Panc1 (cell line): Measurements from ENCODE around the gene CTBP1.

ENCODE experiments used
- POLR2AphosphoS5 ChIP-seq: IDR thresholded peaks from 2 replicates; pipeline ENCODE4 v1.6.1; 2012; ENCODE audit warnings: mild to moderate bottlenecking, low read depth, low read length, moderate library complexity
- SIN3A ChIP-seq: IDR thresholded peaks from 2 replicates; pipeline ENCODE4 v1.6.1; 2012; ENCODE audit warnings: low read depth, mild to moderate bottlenecking, low read length, moderate library complexity, borderline replicate concordance; ENCODE audit not compliant: insufficient read depth
- TCF7L2 ChIP-seq: IDR thresholded peaks from 2 replicates; pipeline ENCODE4 v1.6.1; 2011; ENCODE audit warnings: mild to moderate bottlenecking, low read depth, low read length, inconsistent platforms
- TF ChIP-seq, protein P1 (sequence below): fragments of 450-650 bp; IDR thresholded peaks from 2 replicates; pipeline ENCODE4 v1.5.1; 2017; ENCODE audit warnings: mild to moderate bottlenecking

DNA sequence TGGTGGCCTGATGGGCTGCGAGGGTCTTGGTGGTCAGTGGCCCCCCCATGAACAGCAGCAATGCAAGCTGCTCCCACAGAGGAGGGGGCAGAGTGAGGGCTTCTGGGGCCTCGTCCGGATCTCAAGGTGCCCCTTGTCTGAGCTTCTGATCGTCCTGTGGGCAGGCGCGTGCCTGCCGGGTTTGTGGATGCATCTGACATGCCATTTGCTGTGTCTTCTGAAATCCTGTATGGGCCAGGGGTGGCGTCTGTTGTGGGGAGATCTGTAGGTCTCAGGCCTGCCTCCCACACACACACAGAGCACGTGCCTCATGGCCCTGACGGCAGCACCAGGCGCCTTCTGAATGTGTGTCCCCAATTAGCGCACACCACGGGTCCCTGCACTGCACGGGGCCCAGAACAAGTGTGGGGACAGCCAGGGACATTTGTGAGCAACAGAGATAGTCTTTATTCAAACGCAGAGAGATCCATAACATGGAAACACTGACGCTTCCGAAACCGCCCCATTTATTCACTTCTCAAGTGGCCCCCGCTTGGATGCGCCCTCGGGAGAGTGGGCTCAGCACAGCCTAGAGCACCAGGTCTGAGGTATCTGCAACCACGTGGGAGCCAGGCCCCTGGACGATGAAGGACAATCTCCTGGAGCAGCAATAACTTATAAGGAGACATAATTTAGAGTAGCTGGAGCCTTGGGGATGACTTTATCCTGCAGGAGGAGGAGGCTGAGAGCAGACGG is 82.3 kb downstream of the CTBP1 start:
- TF ChIP-seq, protein P1, sequence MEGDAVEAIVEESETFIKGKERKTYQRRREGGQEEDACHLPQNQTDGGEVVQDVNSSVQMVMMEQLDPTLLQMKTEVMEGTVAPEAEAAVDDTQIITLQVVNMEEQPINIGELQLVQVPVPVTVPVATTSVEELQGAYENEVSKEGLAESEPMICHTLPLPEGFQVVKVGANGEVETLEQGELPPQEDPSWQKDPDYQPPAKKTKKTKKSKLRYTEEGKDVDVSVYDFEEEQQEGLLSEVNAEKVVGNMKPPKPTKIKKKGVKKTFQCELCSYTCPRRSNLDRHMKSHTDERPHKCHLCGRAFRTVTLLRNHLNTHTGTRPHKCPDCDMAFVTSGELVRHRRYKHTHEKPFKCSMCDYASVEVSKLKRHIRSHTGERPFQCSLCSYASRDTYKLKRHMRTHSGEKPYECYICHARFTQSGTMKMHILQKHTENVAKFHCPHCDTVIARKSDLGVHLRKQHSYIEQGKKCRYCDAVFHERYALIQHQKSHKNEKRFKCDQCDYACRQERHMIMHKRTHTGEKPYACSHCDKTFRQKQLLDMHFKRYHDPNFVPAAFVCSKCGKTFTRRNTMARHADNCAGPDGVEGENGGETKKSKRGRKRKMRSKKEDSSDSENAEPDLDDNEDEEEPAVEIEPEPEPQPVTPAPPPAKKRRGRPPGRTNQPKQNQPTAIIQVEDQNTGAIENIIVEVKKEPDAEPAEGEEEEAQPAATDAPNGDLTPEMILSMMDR: no peak
- TF ChIP-seq POLR2AphosphoS5 (no peak), TCF7L2 (no peak), SIN3A (no peak)
